Astrocyte of the spinal cord (primary cell): ENCODE data around the gene HK3.

Experiments used
- DNase-seq: peaks from one replicate; pipeline ENCODE4 v3.0.0; 2011; ENCODE audit warnings: low read depth, low spot score
- H3K4me3 ChIP-seq: 2 replicates; pipeline ENCODE4 v1.5.1; 2011; ENCODE audit warnings: low read depth, mild to moderate bottlenecking, low read length, moderate library complexity
- CTCF ChIP-seq: IDR thresholded peaks from 2 replicates; pipeline ENCODE4 v1.5.1; 2012; ENCODE audit warnings: low read depth, mild to moderate bottlenecking, low read length, inconsistent platforms
- in situ Hi-C: cut with HindIII; loops from 2 replicates; pipeline ENCODE4 v1.10.0; 2017; ENCODE audit warnings: low sequenced_read_pairs

Gene HK3

DNA sequence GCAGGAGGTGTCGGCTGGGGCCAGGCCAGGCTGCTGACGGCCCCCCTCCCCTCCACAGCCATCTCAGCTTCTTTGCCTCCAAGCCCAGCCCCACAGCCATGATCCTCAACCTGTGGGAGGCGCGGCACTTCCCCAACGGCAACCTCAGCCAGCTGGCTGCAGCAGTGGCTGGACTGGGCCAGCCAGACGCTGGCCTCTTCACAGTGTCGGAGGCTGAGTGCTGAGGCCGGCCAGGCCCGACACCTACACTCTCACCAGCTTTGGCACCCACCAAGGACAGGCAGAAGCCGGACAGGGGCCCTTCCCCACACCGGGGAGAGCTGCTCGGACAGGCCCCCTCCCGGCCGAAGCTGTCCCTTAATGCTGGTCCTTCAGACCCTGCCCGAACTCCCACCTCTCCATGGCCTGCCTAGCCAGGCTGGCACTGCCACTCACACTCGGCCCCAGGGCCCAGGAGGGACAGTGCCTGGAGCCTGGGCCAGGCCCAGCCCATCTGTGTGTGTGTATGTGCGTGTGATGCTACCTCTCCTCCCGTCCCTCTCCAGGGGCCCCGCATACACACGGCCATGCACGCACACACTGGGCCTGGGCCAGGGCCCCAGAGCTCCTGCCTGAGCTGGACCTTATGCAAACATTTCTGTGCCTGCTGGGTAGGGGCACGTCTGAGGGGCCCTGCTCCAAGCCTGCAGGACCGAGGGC lies 19.3 kb downstream of the HK3 start:
- no peak for TF ChIP-seq CTCF
- no peak for DNase-seq
- in situ Hi-C loops, result no loop called here
- no peak overlapping the region for H3K4me3 ChIP-seq

DNA sequence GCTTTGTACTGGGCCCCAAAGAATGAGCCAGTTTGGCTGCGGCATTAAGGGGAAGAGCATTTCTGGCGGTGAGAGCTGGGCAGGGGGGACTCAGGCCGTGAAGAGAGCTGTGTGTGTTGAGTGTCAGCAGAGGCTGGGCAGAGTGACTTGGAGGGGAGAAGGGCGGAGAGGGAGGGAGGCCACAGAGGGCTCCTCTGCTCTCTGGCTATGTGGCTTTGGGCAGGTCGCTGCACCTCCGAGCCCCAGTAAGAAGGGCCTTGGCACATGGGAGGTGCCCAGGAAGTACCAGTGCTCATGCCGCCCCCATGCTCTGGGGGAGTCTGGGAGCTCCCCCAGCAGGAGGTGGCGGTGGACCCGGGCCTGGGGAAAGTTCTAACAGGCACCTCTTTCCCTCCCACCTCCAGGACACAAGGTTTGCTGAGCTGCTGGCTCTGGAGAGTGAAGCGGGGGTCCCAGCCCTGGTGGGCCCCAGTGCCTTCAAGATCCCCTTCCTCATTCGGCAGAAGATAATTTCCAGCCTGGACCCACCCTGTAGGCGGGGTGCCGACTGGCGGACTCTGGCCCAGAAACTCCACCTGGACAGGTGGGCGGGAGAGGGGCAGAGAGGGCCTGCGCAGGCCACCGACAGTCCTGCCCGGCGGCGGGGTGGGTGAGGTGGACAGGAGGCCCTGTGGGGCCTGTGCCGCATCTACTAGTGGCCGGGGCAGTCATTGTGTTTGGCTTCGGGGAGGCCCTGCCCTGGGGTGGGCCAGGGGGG lies 20.1 kb downstream of the HK3 start:
- TF ChIP-seq CTCF, result no peak
- no peak overlapping the region for H3K4me3 ChIP-seq
- in situ Hi-C loops, result no loop called here
- DNase-seq, result no peak

DNA sequence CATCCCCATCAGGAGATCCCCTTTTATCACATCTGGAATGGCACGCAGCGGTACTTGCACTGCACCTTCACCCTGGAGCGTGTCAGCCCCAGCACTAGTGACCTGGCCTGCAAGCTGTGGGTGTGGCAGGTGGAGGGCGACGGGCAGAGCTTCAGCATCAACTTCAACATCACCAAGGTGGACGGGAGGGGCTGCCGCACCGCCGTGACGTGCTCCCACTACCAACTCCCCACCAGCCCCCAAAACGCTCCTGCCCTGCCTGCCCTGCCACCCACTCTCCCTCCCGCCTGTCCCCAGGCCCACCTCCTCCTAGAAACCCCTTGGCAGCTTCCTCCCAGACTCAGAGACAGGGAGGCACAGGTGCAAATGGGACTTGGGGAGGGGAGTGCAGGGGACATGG lies 20.7 kb downstream of the HK3 start:
- in situ Hi-C loops, result no loop called here
- no peak for TF ChIP-seq CTCF
- no peak for DNase-seq
- no peak overlapping the region for H3K4me3 ChIP-seq

DNA sequence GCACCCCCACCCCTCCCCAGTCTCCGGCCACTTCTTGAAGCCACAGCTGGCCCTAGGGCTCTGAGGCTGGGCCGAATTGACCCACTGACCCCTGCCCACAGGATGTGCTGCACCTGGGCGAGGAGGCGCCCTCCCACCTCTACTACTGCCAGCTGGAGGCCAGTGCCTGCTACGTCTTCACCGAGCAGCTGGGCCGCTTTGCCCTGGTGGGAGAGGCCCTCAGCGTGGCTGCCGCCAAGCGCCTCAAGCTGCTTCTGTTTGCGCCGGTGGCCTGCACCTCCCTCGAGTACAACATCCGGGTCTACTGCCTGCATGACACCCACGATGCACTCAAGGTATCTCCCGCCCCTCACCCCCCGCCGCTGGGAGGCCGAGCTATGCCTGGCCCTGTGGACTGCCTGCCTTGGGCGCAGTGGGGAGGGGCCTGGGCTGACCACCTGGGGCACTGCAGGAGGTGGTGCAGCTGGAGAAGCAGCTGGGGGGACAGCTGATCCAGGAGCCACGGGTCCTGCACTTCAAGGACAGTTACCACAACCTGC lies 21.3 kb downstream of the HK3 start:
- no peak for TF ChIP-seq CTCF
- H3K4me3 ChIP-seq, result no peak overlapping the region
- no peak for DNase-seq
- in situ Hi-C loops, result no loop called here

DNA sequence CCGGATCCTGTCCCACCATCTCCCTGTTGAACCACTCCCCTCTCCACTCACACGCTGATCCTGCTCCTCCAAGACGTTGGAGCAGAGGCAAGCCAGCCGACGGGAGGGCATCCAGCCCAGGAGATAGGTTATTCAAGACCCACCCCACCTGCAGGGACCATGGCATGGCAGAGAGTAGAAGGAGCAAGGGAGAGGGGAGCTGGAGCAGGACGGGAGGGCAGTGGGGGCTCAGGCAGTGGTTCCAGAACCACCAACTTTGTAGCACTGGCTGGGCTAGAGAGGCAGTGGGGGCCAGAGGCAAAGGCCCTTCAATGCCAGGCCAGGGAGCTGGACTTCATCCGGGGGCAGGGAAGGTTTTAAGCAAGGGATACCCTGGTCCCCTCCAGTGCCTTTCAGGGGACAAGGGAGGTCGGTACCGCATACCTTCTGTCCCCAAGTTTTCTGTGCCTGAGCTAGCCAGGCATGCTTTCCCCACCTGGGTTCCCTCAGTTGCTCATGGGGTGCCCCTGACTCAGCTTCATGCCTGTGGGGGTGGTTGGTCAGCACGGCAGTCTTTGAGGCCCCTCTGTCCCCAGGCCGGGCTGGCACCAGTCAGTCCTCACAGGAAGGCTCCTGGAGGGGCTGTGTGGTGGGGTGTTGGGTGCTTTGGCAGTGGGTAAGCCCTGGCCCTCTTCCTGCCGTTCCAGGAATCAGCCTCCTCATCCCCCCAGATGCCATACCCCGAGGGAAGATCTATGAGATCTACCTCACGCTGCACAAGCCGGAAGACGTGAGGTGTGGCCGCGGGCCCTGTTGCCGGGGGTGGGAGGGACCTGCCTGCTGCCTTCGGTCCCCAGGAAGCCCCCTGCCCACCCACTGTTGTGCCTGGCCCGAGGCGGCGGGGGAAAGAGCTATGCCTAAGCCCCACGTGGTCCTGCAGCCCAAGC lies 22.4 kb downstream of the HK3 start:
- no peak for DNase-seq
- no peak overlapping the region for H3K4me3 ChIP-seq
- no peak for TF ChIP-seq CTCF
- in situ Hi-C loops, result no loop called here
